ENCODE results near the gene PLCD3.

PLCD3 gene

GRCh38 chr17:45146166-45146565, 13.9 kb upstream of the PLCD3 start:
- Mint-ChIP-seq H3K36me3 (peaks cover 17 to 31% of the 10 kb centered on the region in 2 donors), H3K4me3 (peak overlapping the region; percentile 98), H3K9me3 (no peaks in the 10 kb centered on the region), H3K27me3 (peaks cover 0 to 5% of the 10 kb centered on the region in 2 donors), H3K4me1 (peaks cover 34 to 73% of the 10 kb centered on the region in 2 donors), H3K27ac (peak overlapping the region; percentile 73)
- no peak for DNase-seq
- no peak for ATAC-seq (replicated peaks)

GRCh38 chr17:45145035-45145389, 12.7 kb upstream of the PLCD3 start:
- no peak for ATAC-seq (replicated peaks)
- H3K9me3 Mint-ChIP-seq, result no peaks in the 10 kb centered on the region
- H3K27ac Mint-ChIP-seq, result peak overlapping the region; percentile 73
- no peak for DNase-seq
- H3K4me3 Mint-ChIP-seq, result peak overlapping the region; percentile 78 to 88
- peaks cover 19 to 34% of the 10 kb centered on the region in 2 donors for H3K36me3 Mint-ChIP-seq
- H3K27me3 Mint-ChIP-seq, result peaks cover 0 to 5% of the 10 kb centered on the region in 2 donors
- peaks cover 31 to 66% of the 10 kb centered on the region in 2 donors for H3K4me1 Mint-ChIP-seq

- peak overlapping the region; percentile 92 for H3K27ac Mint-ChIP-seq
- H3K4me3 Mint-ChIP-seq, result peak overlapping the region; percentile 88
- H3K36me3 Mint-ChIP-seq, result peaks cover 14 to 30% of the 10 kb centered on the region in 2 donors
- DNase-seq (no peak), ATAC-seq (replicated peaks) (no peak)
- peaks cover 26 to 60% of the 10 kb centered on the region in 2 donors for H3K4me1 Mint-ChIP-seq
- H3K27me3 Mint-ChIP-seq, result peaks cover 0 to 5% of the 10 kb centered on the region in 2 donors
- H3K9me3 Mint-ChIP-seq, result no peaks in the 10 kb centered on the region
Observed at GRCh38 chr17:45144199-45145034, 12.1 kb upstream of the PLCD3 start.

GRCh38 chr17:45143767-45144198, 11.5 kb upstream of the PLCD3 start:
- Mint-ChIP-seq H3K9me3 (no peaks in the 10 kb centered on the region), H3K4me3 (peak overlapping the region; percentile 88), H3K27me3 (peaks cover 0 to 5% of the 10 kb centered on the region in 2 donors), H3K27ac (peak overlapping the region; percentile 92), H3K36me3 (peaks cover 13 to 26% of the 10 kb centered on the region in 2 donors), H3K4me1 (peaks cover 29 to 57% of the 10 kb centered on the region in 2 donors)
- no peak for ATAC-seq (replicated peaks)
- peak; percentile 51 for DNase-seq

GRCh38 chr17:45143094-45143670, 10.9 kb upstream of the PLCD3 start:
- ATAC-seq (replicated peaks) (no peak), DNase-seq (no peak)
- H3K27ac Mint-ChIP-seq, result peak overlapping the region; percentile 92
- H3K36me3 Mint-ChIP-seq, result peaks cover 10 to 22% of the 10 kb centered on the region in 2 donors
- peaks cover 26 to 52% of the 10 kb centered on the region in 2 donors for H3K4me1 Mint-ChIP-seq
- peaks cover 0 to 1% of the 10 kb centered on the region in 2 donors for H3K27me3 Mint-ChIP-seq
- H3K4me3 Mint-ChIP-seq, result peak overlapping the region; percentile 88
- H3K9me3 Mint-ChIP-seq, result no peaks in the 10 kb centered on the region

GRCh38 chr17:45139533-45139920, 7.2 kb upstream of the PLCD3 start:
- Mint-ChIP-seq H3K4me1 (peaks cover 18 to 42% of the 10 kb centered on the region in 2 donors), H3K27me3 (no peaks in the 10 kb centered on the region), H3K27ac (no peak overlapping the region), H3K36me3 (peaks cover 9 to 11% of the 10 kb centered on the region in 2 donors), H3K4me3 (no peak overlapping the region), H3K9me3 (no peaks in the 10 kb centered on the region)
- ATAC-seq (replicated peaks), result no peak
- DNase-seq, result no peak

GRCh38 chr17:45138911-45139532, 6.7 kb upstream of the PLCD3 start:
- Mint-ChIP-seq H3K4me1 (peaks cover 17 to 37% of the 10 kb centered on the region in 2 donors), H3K27ac (no peak overlapping the region), H3K4me3 (no peak overlapping the region), H3K9me3 (no peaks in the 10 kb centered on the region), H3K27me3 (no peaks in the 10 kb centered on the region), H3K36me3 (peaks cover 9 to 11% of the 10 kb centered on the region in 2 donors)
- no peak for DNase-seq
- ATAC-seq (replicated peaks), result no peak

- Mint-ChIP-seq H3K4me3 (no peak overlapping the region), H3K36me3 (peaks cover 8 to 11% of the 10 kb centered on the region in 2 donors), H3K4me1 (peaks cover 12 to 34% of the 10 kb centered on the region in 2 donors), H3K27me3 (no peaks in the 10 kb centered on the region), H3K27ac (no peak overlapping the region), H3K9me3 (no peaks in the 10 kb centered on the region)
- ATAC-seq (replicated peaks), result no peak
- no peak for DNase-seq
Observed at GRCh38 chr17:45137561-45138305, 5.4 kb upstream of the PLCD3 start.

GRCh38 chr17:45136846-45137560, 4.7 kb upstream of the PLCD3 start:
- Mint-ChIP-seq H3K27ac (no peak overlapping the region), H3K4me3 (peak overlapping the region; percentile 92 to 93)

GRCh38 chr17:45135978-45136791, 3.9 kb upstream of the PLCD3 start:
- ATAC-seq (replicated peaks) (no peak), DNase-seq (no peak)
- H3K27ac Mint-ChIP-seq, result peak overlapping the region; percentile 85

More at GRCh38 chr17:45136846-45137560, 4.7 kb upstream of the PLCD3 start:
- DNase-seq, result no peak
- no peak for ATAC-seq (replicated peaks)
- Mint-ChIP-seq H3K4me1 (peaks cover 12 to 37% of the 10 kb centered on the region in 2 donors), H3K36me3 (peaks cover 8 to 11% of the 10 kb centered on the region in 2 donors), H3K9me3 (no peaks in the 10 kb centered on the region), H3K27me3 (no peaks in the 10 kb centered on the region)

GRCh38 chr17:45135192-45135977, 3.1 kb upstream of the PLCD3 start, which contains the start of gene ACBD4:
Gene ACBD4, plus strand, starts transcription at chr17:45135687. Its CDS starts 458 bp downstream, at chr17:45136145.
- H3K27ac Mint-ChIP-seq, result peak within 1 kb of the TSS; percentile 85
- ATAC-seq (replicated peaks) (peak; percentile 87 to 89), DNase-seq (peak; percentile 94)
- no peaks in the 10 kb centered on the region for H3K9me3 Mint-ChIP-seq
- H3K27me3 Mint-ChIP-seq, result peaks cover 10 to 13% of the 10 kb centered on the region in 2 donors
- peaks cover 4 to 6% of the 10 kb centered on the region in 2 donors for H3K36me3 Mint-ChIP-seq
- peaks cover 12 to 37% of the 10 kb centered on the region in 2 donors for H3K4me1 Mint-ChIP-seq
- H3K4me3 Mint-ChIP-seq, result peak within 1 kb of the TSS; percentile 92 to 93

More at GRCh38 chr17:45135978-45136791, 3.9 kb upstream of the PLCD3 start:
- Mint-ChIP-seq H3K4me3 (peak overlapping the region; percentile 92 to 93), H3K9me3 (no peaks in the 10 kb centered on the region), H3K27me3 (peaks cover 3 to 5% of the 10 kb centered on the region in 2 donors), H3K4me1 (peaks cover 12 to 37% of the 10 kb centered on the region in 2 donors), H3K36me3 (peaks cover 8 to 11% of the 10 kb centered on the region in 2 donors)

Measured in stimulated activated naive B cell treated with anti-CD40 and anti-IgM and Interleukin-4, amounts not matched to agents 10 μg/mL and 1 μg/mL and 100 μg/mL, for 72 hours (primary cell).